Measurements from ENCODE around the gene NOD2. TPM values are rescaled to one million over a fixed set of nuclear protein-coding genes. Genes with fewer than 3 reads are reported as not detected.

NOD2 gene
- total and polyA plus RNA-seq, 2 donors = 0.66 to 1.9 TPM

DNA sequence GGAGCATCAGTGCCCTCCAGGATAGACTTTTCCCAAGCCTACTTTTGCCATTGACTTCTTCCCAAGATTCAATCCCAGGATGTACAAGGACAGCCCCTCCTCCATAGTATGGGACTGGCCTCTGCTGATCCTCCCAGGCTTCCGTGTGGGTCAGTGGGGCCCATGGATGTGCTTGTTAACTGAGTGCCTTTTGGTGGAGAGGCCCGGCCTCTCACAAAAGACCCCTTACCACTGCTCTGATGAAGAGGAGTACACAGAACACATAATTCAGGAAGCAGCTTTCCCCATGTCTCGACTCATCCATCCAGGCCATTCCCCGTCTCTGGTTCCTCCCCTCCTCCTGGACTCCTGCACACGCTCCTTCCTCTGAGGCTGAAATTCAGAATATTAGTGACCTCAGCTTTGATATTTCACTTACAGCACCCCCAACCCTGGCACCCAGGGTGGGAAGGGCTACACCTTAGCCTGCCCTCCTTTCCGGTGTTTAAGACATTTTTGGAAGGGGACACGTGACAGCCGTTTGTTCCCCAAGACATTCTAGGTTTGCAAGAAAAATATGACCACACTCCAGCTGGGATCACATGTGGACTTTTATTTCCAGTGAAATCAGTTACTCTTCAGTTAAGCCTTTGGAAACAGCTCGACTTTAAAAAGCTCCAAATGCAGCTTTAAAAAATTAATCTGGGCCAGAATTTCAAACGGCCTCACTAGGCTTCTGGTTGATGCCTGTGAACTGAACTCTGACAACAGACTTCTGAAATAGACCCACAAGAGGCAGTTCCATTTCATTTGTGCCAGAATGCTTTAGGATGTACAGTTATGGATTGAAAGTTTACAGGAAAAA is 38.8 kb downstream of the NOD2 start:
- Histone ChIP-seq H3K27me3 (ENCODE audit: control insufficient read depth in 2 of 2, insufficient read depth in 1 of 2, low read length in 1 of 2) (no peaks in the 10 kb centered on the region), H3K4me1 (ENCODE audit: control insufficient read depth in 2 of 2, insufficient read depth in 2 of 2, low read length in 2 of 2) (no peaks in the 10 kb centered on the region), H3K36me3 (ENCODE audit: control insufficient read depth in 2 of 2, insufficient read depth in 2 of 2, low read length in 1 of 2) (no peaks in the 10 kb centered on the region), H3K27ac (ENCODE audit: low read depth in 1 of 2, low read length in 1 of 2) (no peak overlapping the region), H3K4me3 (ENCODE audit: low read length in 2 of 2) (no peak overlapping the region), H3K9me3 (ENCODE audit: control insufficient read depth in 2 of 2, insufficient read depth in 1 of 2, low read length in 1 of 2) (no peaks in the 10 kb centered on the region)
- DNase-seq (ENCODE audit: low read depth in 6 of 9, low spot score in 9 of 9) = no peak
- 95% methylated on average over 10 of the region's 10 CpGs for WGBS

GRCh38 chr16:50733468-50733867 is 40.1 kb downstream of the NOD2 start:
- Histone ChIP-seq H3K27ac (ENCODE audit: low read depth in 1 of 2, low read length in 1 of 2) (no peak overlapping the region), H3K27me3 (ENCODE audit: control insufficient read depth in 2 of 2, insufficient read depth in 1 of 2, low read length in 1 of 2) (no peaks in the 10 kb centered on the region), H3K36me3 (ENCODE audit: control insufficient read depth in 2 of 2, insufficient read depth in 2 of 2, low read length in 1 of 2) (no peaks in the 10 kb centered on the region), H3K4me1 (ENCODE audit: control insufficient read depth in 2 of 2, insufficient read depth in 2 of 2, low read length in 2 of 2) (no peaks in the 10 kb centered on the region), H3K9me3 (ENCODE audit: control insufficient read depth in 2 of 2, insufficient read depth in 1 of 2, low read length in 1 of 2) (no peaks in the 10 kb centered on the region), H3K4me3 (ENCODE audit: low read length in 2 of 2) (no peak overlapping the region)
- WGBS = 97% methylated on average over 7 of the region's 7 CpGs
- DNase-seq (ENCODE audit: low read depth in 6 of 9, low spot score in 9 of 9) = no peak

DNA sequence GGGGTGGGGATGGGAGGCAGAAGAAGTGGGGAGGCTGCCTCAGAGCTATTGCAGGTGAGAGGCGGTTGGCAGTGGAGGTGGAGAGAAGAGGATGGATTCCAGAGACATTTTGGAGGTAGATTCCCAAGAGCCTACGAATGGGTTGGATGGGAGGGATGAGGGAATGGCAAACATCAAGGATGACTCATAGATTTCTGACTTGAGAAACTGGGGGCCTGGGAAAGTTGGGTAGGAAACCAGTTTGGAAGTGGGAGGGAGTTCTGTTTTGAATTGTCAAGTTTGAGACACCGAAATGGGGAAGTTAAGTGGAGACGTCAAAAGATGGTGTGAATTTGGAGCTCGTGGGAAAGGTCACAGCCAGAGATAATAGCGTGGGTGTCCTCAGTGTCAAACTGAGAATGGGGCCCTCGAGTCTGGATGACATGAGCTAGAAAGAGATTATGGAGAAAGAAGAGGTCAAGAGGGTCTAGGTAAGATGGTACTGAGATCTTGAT is 42.3 kb downstream of the NOD2 start:
- WGBS = 57% methylated on average over 7 of the region's 7 CpGs
- Histone ChIP-seq H3K9me3 (ENCODE audit: control insufficient read depth in 2 of 2, insufficient read depth in 1 of 2, low read length in 1 of 2) (no peaks in the 10 kb centered on the region), H3K4me3 (ENCODE audit: low read length in 2 of 2) (no peak overlapping the region), H3K4me1 (ENCODE audit: control insufficient read depth in 2 of 2, insufficient read depth in 2 of 2, low read length in 2 of 2) (no peaks in the 10 kb centered on the region), H3K27me3 (ENCODE audit: control insufficient read depth in 2 of 2, insufficient read depth in 1 of 2, low read length in 1 of 2) (no peaks in the 10 kb centered on the region), H3K27ac (ENCODE audit: low read depth in 1 of 2, low read length in 1 of 2) (no peak overlapping the region), H3K36me3 (ENCODE audit: control insufficient read depth in 2 of 2, insufficient read depth in 2 of 2, low read length in 1 of 2) (no peaks in the 10 kb centered on the region)
- no peak for DNase-seq (ENCODE audit: low read depth in 6 of 9, low spot score in 9 of 9)

- 94% methylated on average over 9 of the region's 9 CpGs for WGBS
These were observed 43.0 kb downstream of the NOD2 start for GRCh38 chr16:50736448-50736847.

GRCh38 chr16:50737420-50737959 is 44.1 kb downstream of the NOD2 start:
- Histone ChIP-seq H3K36me3 (ENCODE audit: control insufficient read depth in 2 of 2, insufficient read depth in 2 of 2, low read length in 1 of 2) (no peaks in the 10 kb centered on the region), H3K9me3 (ENCODE audit: control insufficient read depth in 2 of 2, insufficient read depth in 1 of 2, low read length in 1 of 2) (no peaks in the 10 kb centered on the region), H3K4me1 (ENCODE audit: control insufficient read depth in 2 of 2, insufficient read depth in 2 of 2, low read length in 2 of 2) (peaks cover 5 to 6% of the 10 kb centered on the region in 2 donors), H3K27ac (ENCODE audit: low read depth in 1 of 2, low read length in 1 of 2) (no peak overlapping the region), H3K4me3 (ENCODE audit: low read length in 2 of 2) (no peak overlapping the region), H3K27me3 (ENCODE audit: control insufficient read depth in 2 of 2, insufficient read depth in 1 of 2, low read length in 1 of 2) (no peaks in the 10 kb centered on the region)
- no peak for DNase-seq (ENCODE audit: low read depth in 6 of 9, low spot score in 9 of 9)
- WGBS = 98% methylated on average over 1 of the region's 1 CpG

More at GRCh38 chr16:50736448-50736847, 43.0 kb downstream of the NOD2 start:
- Histone ChIP-seq H3K27me3 (ENCODE audit: control insufficient read depth in 2 of 2, insufficient read depth in 1 of 2, low read length in 1 of 2) (no peaks in the 10 kb centered on the region), H3K4me1 (ENCODE audit: control insufficient read depth in 2 of 2, insufficient read depth in 2 of 2, low read length in 2 of 2) (peaks cover 5% of the 10 kb centered on the region in 2 donors), H3K27ac (ENCODE audit: low read depth in 1 of 2, low read length in 1 of 2) (no peak overlapping the region), H3K36me3 (ENCODE audit: control insufficient read depth in 2 of 2, insufficient read depth in 2 of 2, low read length in 1 of 2) (no peaks in the 10 kb centered on the region), H3K9me3 (ENCODE audit: control insufficient read depth in 2 of 2, insufficient read depth in 1 of 2, low read length in 1 of 2) (no peaks in the 10 kb centered on the region), H3K4me3 (ENCODE audit: low read length in 2 of 2) (no peak overlapping the region)
- no peak for DNase-seq (ENCODE audit: low read depth in 6 of 9, low spot score in 9 of 9)

DNA sequence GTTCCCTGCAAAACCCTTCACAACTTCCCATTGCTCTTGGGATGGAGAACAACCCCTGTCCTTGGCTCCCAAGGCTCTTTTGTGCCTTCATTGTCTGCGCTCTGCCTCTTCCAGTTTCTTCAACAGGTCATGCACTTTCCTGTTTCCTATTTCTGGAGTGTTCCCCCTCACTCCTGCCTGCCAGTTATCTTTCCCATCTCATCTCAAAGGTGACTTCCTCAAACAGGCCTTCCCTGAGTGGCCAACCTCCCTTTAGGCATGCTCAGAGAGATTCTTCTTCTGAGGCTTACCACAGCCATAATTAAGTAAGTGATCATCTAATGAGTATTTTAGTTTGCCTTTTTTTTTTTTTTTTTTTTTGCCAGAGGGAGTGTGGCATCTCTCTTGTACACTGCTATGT is 45.6 kb downstream of the NOD2 start:
- H3K4me1 ChIP-seq (ENCODE audit: control insufficient read depth in 2 of 2, insufficient read depth in 2 of 2, low read length in 2 of 2) = peaks cover 6 to 9% of the 10 kb centered on the region in 2 donors
- no peak for DNase-seq (ENCODE audit: low read depth in 6 of 9, low spot score in 9 of 9)
- no peaks in the 10 kb centered on the region for H3K36me3 ChIP-seq (ENCODE audit: control insufficient read depth in 2 of 2, insufficient read depth in 2 of 2, low read length in 1 of 2)
- H3K27me3 ChIP-seq (ENCODE audit: control insufficient read depth in 2 of 2, insufficient read depth in 1 of 2, low read length in 1 of 2) = no peaks in the 10 kb centered on the region
- WGBS = 93% methylated on average over 1 of the region's 1 CpG
- H3K9me3 ChIP-seq (ENCODE audit: control insufficient read depth in 2 of 2, insufficient read depth in 1 of 2, low read length in 1 of 2) = no peaks in the 10 kb centered on the region
- no peak overlapping the region for H3K4me3 ChIP-seq (ENCODE audit: low read length in 2 of 2)
- H3K27ac ChIP-seq (ENCODE audit: low read depth in 1 of 2, low read length in 1 of 2) = no peak overlapping the region

- DNase-seq (ENCODE audit: low read depth in 6 of 9, low spot score in 9 of 9) = no peak
- Histone ChIP-seq H3K4me3 (ENCODE audit: low read length in 2 of 2) (no peak overlapping the region), H3K9me3 (ENCODE audit: control insufficient read depth in 2 of 2, insufficient read depth in 1 of 2, low read length in 1 of 2) (no peaks in the 10 kb centered on the region), H3K27me3 (ENCODE audit: control insufficient read depth in 2 of 2, insufficient read depth in 1 of 2, low read length in 1 of 2) (no peaks in the 10 kb centered on the region), H3K36me3 (ENCODE audit: control insufficient read depth in 2 of 2, insufficient read depth in 2 of 2, low read length in 1 of 2) (no peaks in the 10 kb centered on the region), H3K4me1 (ENCODE audit: control insufficient read depth in 2 of 2, insufficient read depth in 2 of 2, low read length in 2 of 2) (peaks cover 9 to 10% of the 10 kb centered on the region in 2 donors), H3K27ac (ENCODE audit: low read depth in 1 of 2, low read length in 1 of 2) (no peak overlapping the region)
- WGBS = 92% methylated on average over 1 of the region's 1 CpG
These were observed 47.3 kb downstream of the NOD2 start for GRCh38 chr16:50740736-50741135.

DNA sequence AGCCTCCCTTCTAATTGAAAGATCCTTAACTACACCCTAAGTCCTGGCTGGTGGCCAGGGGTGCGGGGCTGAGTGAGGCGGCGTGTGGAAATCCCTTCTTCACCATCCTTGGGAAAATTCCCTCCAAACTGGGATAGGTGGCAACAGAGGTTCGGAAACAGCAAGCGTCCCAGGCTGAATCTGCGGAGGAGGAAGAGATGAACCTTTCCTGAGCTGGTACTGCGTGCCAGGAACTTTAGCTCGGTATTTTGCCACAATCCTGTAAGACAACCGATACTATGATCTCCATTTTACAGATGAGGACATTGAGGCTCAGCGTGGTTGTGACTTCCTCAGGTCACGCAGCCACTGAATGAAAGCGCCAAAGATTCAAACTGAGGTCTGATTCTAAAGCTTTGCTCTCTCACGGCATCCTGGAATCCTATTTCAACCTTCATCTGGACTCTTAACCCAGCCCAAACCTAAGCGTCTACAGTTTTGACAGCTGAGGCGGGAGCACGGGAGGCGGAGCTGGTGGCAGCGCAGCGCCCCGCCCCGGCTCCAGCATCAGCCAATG is 47.9 kb downstream of the NOD2 start:
- peak overlapping the region; percentile 35 to 88 for H3K4me3 ChIP-seq (ENCODE audit: low read length in 2 of 2)
- H3K36me3 ChIP-seq (ENCODE audit: control insufficient read depth in 2 of 2, insufficient read depth in 2 of 2, low read length in 1 of 2) = no peaks in the 10 kb centered on the region
- H3K9me3 ChIP-seq (ENCODE audit: control insufficient read depth in 2 of 2, insufficient read depth in 1 of 2, low read length in 1 of 2) = no peaks in the 10 kb centered on the region
- H3K27me3 ChIP-seq (ENCODE audit: control insufficient read depth in 2 of 2, insufficient read depth in 1 of 2, low read length in 1 of 2) = no peaks in the 10 kb centered on the region
- H3K4me1 ChIP-seq (ENCODE audit: control insufficient read depth in 2 of 2, insufficient read depth in 2 of 2, low read length in 2 of 2) = peaks cover 9 to 14% of the 10 kb centered on the region in 2 donors
- 24% methylated on average over 21 of the region's 21 CpGs for WGBS
- peak overlapping the region; percentile 43 to 78 for H3K27ac ChIP-seq (ENCODE audit: low read depth in 1 of 2, low read length in 1 of 2)
- no peak for DNase-seq (ENCODE audit: low read depth in 6 of 9, low spot score in 9 of 9)

All from thymus (tissue), 11 donors.